Measurements from ENCODE around the gene NTN3. TPM values are rescaled to one million over a fixed set of nuclear protein-coding genes. Genes with fewer than 3 reads are reported as not detected.

NTN3 gene
- total and polyA plus RNA-seq, 2 of the 8 experiments (the other 6 are each of a cell fraction or from before 2014, with no cell fraction given), result 0.30 to 0.34 TPM

DNA sequence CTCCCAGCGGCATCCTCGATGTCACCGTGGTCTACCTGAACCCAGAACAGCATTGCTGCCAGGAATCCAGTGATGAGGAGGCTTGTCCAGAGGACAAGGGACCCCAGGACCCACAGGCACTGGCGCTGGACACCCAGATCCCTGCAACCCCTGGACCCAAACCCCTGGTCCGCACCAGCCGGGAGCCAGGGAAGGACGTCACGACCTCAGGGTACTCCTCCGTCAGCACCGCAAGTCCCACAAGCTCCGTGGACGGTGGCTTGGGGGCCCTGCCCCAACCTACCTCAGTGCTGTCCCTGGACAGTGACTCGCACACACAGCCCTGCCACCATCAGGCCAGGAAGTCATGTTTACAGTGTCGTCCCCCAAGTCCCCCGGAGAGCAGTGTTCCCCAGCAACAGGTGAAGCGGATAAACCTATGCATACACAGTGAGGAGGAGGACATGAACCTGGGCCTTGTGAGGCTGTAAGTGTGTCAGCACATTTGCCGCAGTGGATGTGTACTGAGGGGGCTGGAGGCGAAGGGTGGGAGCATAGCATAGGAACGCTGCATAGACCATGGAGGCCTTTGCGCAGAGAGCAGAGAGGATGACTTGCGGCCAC, 14.4 kb upstream of the NTN3 start:
- no peak overlapping the region for H3K4ac ChIP-seq (replicated peaks; ENCODE audit: insufficient read length, low read depth, low read length)
- no peak overlapping the region for H2BK15ac ChIP-seq (ENCODE audit: low read length)
- no peak overlapping the region for H2BK120ac ChIP-seq (replicated peaks; ENCODE audit: low read depth, low read length)
- H3K4me1 ChIP-seq (replicated peaks in 1 of 4; ENCODE audit: control insufficient read depth in 3 of 4, insufficient read depth in 4 of 4, low read length in 3 of 4), result peaks cover 0 to 18% (median 15%) of the 10 kb centered on the region in 4 experiments; a peak in 6 of 7 replicates
- H2AK5ac ChIP-seq (ENCODE audit: low read depth, low read length), result no peak overlapping the region
- peaks cover 0 to 6% of the 10 kb centered on the region in 2 experiments; a peak in 2 of 4 replicates for H3K79me2 ChIP-seq (ENCODE audit: control insufficient read depth in 1 of 2, insufficient read depth in 2 of 2, low read length in 2 of 2)
- H4K20me1 ChIP-seq (replicated peaks in 1 of 2; ENCODE audit: control insufficient read depth in 1 of 2, insufficient read depth in 2 of 2, low read length in 2 of 2), result peaks cover 9 to 23% of the 10 kb centered on the region in 2 experiments
- FAIRE-seq, result no peak
- no peak overlapping the region for H3K56ac ChIP-seq (replicated peaks; ENCODE audit: insufficient read length, low read depth, low read length)
- H3K36me3 ChIP-seq (ENCODE audit: control insufficient read depth in 2 of 4, insufficient read depth in 4 of 4, low read length in 3 of 4), result peaks cover 30 to 51% (median 44%) of the 10 kb centered on the region in 4 experiments
- H2BK12ac ChIP-seq (ENCODE audit: low read depth, low read length), result no peak overlapping the region
- H4K5ac ChIP-seq (ENCODE audit: insufficient read length, low read depth, low read length), result no peak overlapping the region
- no peaks in the 10 kb centered on the region for H3K9me3 ChIP-seq (ENCODE audit: insufficient read depth in 2 of 2, low read depth in 1 of 2, low read length in 1 of 2)
- no peak overlapping the region for H4K8ac ChIP-seq (ENCODE audit: extremely low read depth, insufficient read depth, low read length)
- H2BK20ac ChIP-seq (ENCODE audit: low read length), result no peak overlapping the region
- no peaks in the 10 kb centered on the region for H3K27me3 ChIP-seq (replicated peaks in 1 of 4; ENCODE audit: control insufficient read depth in 3 of 4, extremely low read depth in 1 of 4, insufficient read depth in 3 of 4, low read length in 3 of 4)
- no peak for DNase-seq (ENCODE audit: low read depth in 1 of 2, low spot score in 2 of 2)
- H3K27ac ChIP-seq (ENCODE audit: low read depth, low read length), result no peak overlapping the region
- no peak overlapping the region for H3K14ac ChIP-seq (ENCODE audit: insufficient read length)
- ChIA-PET CTCF (ENCODE audit: partially characterized antibody) (interaction anchor here (0.8 to 3.3 kb wide), 9 partner anchors 9 to 205 kb away, joined by 3 to 21 read pairs (median 3); partner anchors contain the start of genes ECI1 and TBC1D24), POLR2A (ENCODE audit: partially characterized antibody) (interaction anchor here (0.6 to 2.2 kb wide), 8 partner anchors 10 to 240 kb away, joined by 3 to 9 read pairs (median 3); partner anchors contain the start of gene NTN3)
- H3K9ac ChIP-seq (replicated peaks in 1 of 4; ENCODE audit: extremely low read depth in 1 of 4, low read depth in 3 of 4, low read length in 3 of 4), result no peak overlapping the region
- no peak overlapping the region for H3K18ac ChIP-seq (ENCODE audit: extremely low read depth, low read length)
- H3K4me2 ChIP-seq (ENCODE audit: insufficient read depth in 1 of 2, low read depth in 2 of 2, low read length in 2 of 2), result no peak overlapping the region
- no peak overlapping the region for H2AFZ ChIP-seq (ENCODE audit: low read length)
- H3K4me3 ChIP-seq (ENCODE audit: extremely low read depth in 1 of 4, insufficient read depth in 2 of 4, low read depth in 3 of 4, low read length in 4 of 4), result no peak overlapping the region
- WGBS, 2 experiments (ENCODE audit: extremely low coverage in 1 of 2, insufficient coverage in 1 of 2, insufficient read length in 1 of 2, insufficient replicate concordance in 2 of 2, low coverage in 1 of 2, low lambda C conversion rate in 2 of 2, missing lambda C conversion rate in 1 of 2), result 91% methylated on average over 21 of the region's 21 CpGs; no CpG with 5 or more reads in 1 of the 2 experiments
- no peak overlapping the region for H4K91ac ChIP-seq (replicated peaks; ENCODE audit: insufficient read length, low read length)
- no peak overlapping the region for H3K23ac ChIP-seq (ENCODE audit: insufficient read length)
- no peak overlapping the region; the same call in 1 of the 2 replicates for H2BK5ac ChIP-seq (ENCODE audit: low read depth, low read length)
- H3K79me1 ChIP-seq (ENCODE audit: low read depth, low read length), result peaks cover 10% of the 10 kb centered on the region
- H3K23me2 ChIP-seq (ENCODE audit: low read depth, low read length), result peaks cover 13% of the 10 kb centered on the region; the same call in 1 of the 2 replicates
- TF ChIP-seq CREB1 (IDR thresholded peaks at IDR 0.05) (no peak), EGR1 (IDR thresholded peaks at IDR 0.05; ENCODE audit: borderline replicate concordance, low read depth, low read length) (no peak), SIX5 (IDR thresholded peaks at IDR 0.05; ENCODE audit: low read depth, low read length) (no peak), POLR2AphosphoS5 (IDR thresholded peaks at IDR 0.05; ENCODE audit: low read depth, low read length) (no peak), SP4 (IDR thresholded peaks at IDR 0.05; ENCODE audit: low read length) (no peak), EP300 (IDR thresholded peaks at IDR 0.05; ENCODE audit: borderline replicate concordance in 1 of 2, low read depth in 2 of 2, low read length in 2 of 2) (no peak), CBX8 (IDR thresholded peaks at IDR 0.05; ENCODE audit: borderline replicate concordance, low read depth, low read length) (no peak), KDM1A (IDR thresholded peaks at IDR 0.05; ENCODE audit: borderline replicate concordance, low read length) (no peak)
- TF ChIP-seq, protein P1, sequence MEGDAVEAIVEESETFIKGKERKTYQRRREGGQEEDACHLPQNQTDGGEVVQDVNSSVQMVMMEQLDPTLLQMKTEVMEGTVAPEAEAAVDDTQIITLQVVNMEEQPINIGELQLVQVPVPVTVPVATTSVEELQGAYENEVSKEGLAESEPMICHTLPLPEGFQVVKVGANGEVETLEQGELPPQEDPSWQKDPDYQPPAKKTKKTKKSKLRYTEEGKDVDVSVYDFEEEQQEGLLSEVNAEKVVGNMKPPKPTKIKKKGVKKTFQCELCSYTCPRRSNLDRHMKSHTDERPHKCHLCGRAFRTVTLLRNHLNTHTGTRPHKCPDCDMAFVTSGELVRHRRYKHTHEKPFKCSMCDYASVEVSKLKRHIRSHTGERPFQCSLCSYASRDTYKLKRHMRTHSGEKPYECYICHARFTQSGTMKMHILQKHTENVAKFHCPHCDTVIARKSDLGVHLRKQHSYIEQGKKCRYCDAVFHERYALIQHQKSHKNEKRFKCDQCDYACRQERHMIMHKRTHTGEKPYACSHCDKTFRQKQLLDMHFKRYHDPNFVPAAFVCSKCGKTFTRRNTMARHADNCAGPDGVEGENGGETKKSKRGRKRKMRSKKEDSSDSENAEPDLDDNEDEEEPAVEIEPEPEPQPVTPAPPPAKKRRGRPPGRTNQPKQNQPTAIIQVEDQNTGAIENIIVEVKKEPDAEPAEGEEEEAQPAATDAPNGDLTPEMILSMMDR (IDR thresholded peaks at IDR 0.05; ENCODE audit: control extremely low read depth in 1 of 3, insufficient read depth in 1 of 3, low read depth in 1 of 3, low read length in 3 of 3), result no peak
